ENCODE data around the gene TMEM187. TPM values are rescaled to one million over a fixed set of nuclear protein-coding genes. Genes with fewer than 3 reads are reported as not detected.

The TMEM187 gene
- total and polyA plus RNA-seq, 7 donors: 3.5 to 9.3 (median 3.8) TPM

DNA sequence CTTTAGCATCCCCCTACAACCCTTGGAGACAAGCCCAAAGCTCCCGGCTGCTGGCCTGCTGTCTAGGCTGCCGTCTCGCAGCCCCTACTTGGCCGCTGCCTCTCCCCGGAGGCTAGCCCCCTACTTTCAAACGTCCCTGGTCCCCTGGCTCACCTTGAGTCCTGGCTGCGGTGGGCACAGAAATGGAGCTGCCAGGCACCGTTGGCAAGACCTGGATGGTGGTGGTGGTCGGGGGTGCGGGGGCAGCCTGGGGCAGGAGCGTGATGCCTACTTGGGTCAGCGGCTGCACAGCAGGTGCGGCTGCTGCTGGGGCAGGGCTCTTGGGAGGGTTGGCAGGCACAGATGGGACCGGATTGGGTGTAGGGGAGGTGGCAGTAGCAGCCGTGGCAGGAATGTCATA, 12.9 kb upstream of the TMEM187 start:
- peaks cover 0 to 11% (median 4%) of the 10 kb centered on the region in 4 donors for H3K4me1 ChIP-seq
- TF ChIP-seq EP300 (IDR thresholded peaks at IDR 0.05) (no peak), POLR2A (IDR thresholded peaks at IDR 0.05) (no peak)
- DNase-seq: peak; percentile 59
- no peaks in the 10 kb centered on the region for H3K27me3 ChIP-seq
- H3K9me3 ChIP-seq: no peaks in the 10 kb centered on the region
- 94 to 95% methylated on average over 15 of the region's 15 CpGs for WGBS, 2 donors
- peak overlapping the region in 1 of 4 donors; percentile 10 for H3K27ac ChIP-seq
- no peak overlapping the region for H3K4me3 ChIP-seq
- intact Hi-C loops (cut with DNase I): no loop called here
- peaks cover 11 to 69% (median 37%) of the 10 kb centered on the region in 4 donors for H3K36me3 ChIP-seq

DNA sequence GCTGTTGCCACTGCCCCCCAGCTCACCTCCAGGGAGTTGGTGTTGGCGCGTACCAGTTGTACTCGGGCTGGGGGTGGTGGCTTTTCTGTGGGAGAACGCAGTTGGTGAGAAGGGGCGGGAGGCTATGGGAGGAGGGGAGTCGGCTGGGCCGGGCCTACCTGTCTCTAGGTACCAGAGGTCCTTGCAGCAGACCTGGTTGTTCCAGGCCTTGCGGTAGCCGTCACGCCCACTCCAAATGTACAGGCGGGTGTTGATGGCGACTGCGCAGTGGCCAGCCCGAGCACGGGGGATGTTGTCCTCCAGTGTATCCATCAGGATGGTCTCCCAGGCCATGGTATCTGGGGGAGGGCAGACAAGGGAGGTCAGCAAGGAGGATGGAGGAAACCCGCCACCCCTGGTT, 12.5 kb upstream of the TMEM187 start:
- WGBS, 2 donors: 92 to 96% methylated on average over 16 of the region's 16 CpGs
- H3K27me3 ChIP-seq: no peaks in the 10 kb centered on the region
- TF ChIP-seq, protein P1, sequence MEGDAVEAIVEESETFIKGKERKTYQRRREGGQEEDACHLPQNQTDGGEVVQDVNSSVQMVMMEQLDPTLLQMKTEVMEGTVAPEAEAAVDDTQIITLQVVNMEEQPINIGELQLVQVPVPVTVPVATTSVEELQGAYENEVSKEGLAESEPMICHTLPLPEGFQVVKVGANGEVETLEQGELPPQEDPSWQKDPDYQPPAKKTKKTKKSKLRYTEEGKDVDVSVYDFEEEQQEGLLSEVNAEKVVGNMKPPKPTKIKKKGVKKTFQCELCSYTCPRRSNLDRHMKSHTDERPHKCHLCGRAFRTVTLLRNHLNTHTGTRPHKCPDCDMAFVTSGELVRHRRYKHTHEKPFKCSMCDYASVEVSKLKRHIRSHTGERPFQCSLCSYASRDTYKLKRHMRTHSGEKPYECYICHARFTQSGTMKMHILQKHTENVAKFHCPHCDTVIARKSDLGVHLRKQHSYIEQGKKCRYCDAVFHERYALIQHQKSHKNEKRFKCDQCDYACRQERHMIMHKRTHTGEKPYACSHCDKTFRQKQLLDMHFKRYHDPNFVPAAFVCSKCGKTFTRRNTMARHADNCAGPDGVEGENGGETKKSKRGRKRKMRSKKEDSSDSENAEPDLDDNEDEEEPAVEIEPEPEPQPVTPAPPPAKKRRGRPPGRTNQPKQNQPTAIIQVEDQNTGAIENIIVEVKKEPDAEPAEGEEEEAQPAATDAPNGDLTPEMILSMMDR (IDR thresholded peaks at IDR 0.05): no peak
- no peak for TF ChIP-seq POLR2A (IDR thresholded peaks at IDR 0.05)
- no peak for TF ChIP-seq POLR2AphosphoS5 (IDR thresholded peaks at IDR 0.05)
- no peak for TF ChIP-seq EP300 (IDR thresholded peaks at IDR 0.05)
- intact Hi-C loops (cut with DNase I): no loop called here
- H3K4me3 ChIP-seq: no peak overlapping the region
- peak overlapping the region in 1 of 4 donors; percentile 56 for H3K27ac ChIP-seq
- no peak for DNase-seq
- peaks cover 0 to 9% (median 2%) of the 10 kb centered on the region in 4 donors for H3K4me1 ChIP-seq
- peaks cover 11 to 69% (median 37%) of the 10 kb centered on the region in 4 donors for H3K36me3 ChIP-seq
- H3K9me3 ChIP-seq: no peaks in the 10 kb centered on the region

DNA sequence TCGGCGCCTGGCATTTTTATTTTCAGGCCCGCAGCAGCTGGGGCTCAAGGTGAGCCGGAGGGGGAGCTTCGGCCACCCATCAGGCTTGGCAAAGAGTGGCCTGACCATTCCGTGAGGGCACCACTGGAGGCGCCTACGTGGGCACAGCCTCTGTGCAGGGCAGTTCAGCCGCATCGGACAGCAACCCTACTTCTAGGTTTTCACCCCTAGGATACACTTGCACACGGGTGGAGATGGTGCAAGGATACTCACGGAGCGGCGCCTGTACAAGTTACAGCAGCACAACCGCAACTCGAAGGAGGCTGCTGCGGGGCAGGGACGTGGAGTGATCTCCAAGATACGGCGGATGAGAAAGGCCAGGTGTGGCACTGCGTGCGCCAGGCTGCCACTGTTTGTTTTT, 11.8 kb upstream of the TMEM187 start:
- no peak for TF ChIP-seq POLR2A (IDR thresholded peaks at IDR 0.05)
- H3K36me3 ChIP-seq: peaks cover 11 to 68% (median 37%) of the 10 kb centered on the region in 4 donors
- peak overlapping the region in 2 of 4 donors; percentile 37 to 56 for H3K27ac ChIP-seq
- H3K4me1 ChIP-seq: peaks cover 0 to 7% (median 2%) of the 10 kb centered on the region in 4 donors
- 93 to 94% methylated on average over 22 of the region's 22 CpGs for WGBS, 2 donors
- no peak for DNase-seq
- no peaks in the 10 kb centered on the region for H3K9me3 ChIP-seq
- no peak overlapping the region for H3K4me3 ChIP-seq
- intact Hi-C loops (cut with DNase I): no loop called here
- no peaks in the 10 kb centered on the region for H3K27me3 ChIP-seq

DNA sequence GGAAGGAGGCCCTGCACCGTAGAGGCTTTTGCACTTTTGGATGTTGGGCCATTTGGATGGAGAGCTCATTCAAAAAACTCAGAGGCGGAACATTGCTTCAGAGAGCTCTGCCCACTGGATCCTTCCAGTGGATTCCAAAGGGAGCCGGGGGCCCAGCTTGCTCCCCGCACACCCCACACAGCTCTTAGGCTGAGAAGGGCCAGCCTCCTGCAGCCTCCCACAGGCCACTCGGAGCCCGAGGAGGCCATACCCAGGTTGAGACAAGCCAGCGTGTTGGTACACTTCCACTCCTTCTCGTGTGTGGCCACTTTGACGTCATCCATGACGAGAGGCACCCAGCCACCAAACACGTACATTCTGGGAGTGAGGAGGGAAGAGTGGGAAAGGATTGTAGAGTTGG, 11.3 kb upstream of the TMEM187 start:
- H3K27me3 ChIP-seq: no peaks in the 10 kb centered on the region
- peak overlapping the region in 3 of 4 donors; percentile 12 to 56 (median 37) for H3K27ac ChIP-seq
- no peak for TF ChIP-seq POLR2A (IDR thresholded peaks at IDR 0.05)
- TF ChIP-seq EP300 (IDR thresholded peaks at IDR 0.05): no peak
- TF ChIP-seq, protein P1 (IDR thresholded peaks at IDR 0.05): no peak
- TF ChIP-seq POLR2AphosphoS5 (IDR thresholded peaks at IDR 0.05): no peak
- no peaks in the 10 kb centered on the region for H3K9me3 ChIP-seq
- 94 to 95% methylated on average over 11 of the region's 11 CpGs for WGBS, 2 donors
- intact Hi-C loops (cut with DNase I): no loop called here
- peaks cover 0 to 12% (median 5%) of the 10 kb centered on the region in 4 donors for H3K4me1 ChIP-seq
- peaks cover 11 to 67% (median 37%) of the 10 kb centered on the region in 4 donors for H3K36me3 ChIP-seq
- no peak for DNase-seq
- H3K4me3 ChIP-seq: no peak overlapping the region

DNA sequence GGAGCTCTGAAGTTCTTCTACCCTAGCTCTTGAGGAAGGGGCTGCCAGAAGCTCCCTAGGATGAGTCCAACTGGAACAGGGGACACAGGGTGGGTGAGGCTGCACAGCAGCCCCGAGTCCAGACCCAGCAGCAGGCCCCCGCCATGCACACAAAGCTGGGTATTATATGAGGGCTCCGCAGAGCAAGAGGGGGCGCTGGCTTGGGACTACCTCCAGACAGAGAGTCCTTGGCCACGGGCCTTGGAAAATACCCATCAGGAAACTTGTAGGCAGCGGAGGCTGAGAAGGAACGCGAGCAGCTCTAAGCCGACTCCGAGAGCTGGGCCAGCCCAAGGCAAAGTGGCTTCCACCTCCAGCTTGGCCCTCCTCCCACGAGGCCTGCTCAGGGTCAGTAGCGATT, 9.0 kb upstream of the TMEM187 start:
- H3K9me3 ChIP-seq: no peaks in the 10 kb centered on the region
- TF ChIP-seq POLR2AphosphoS5 (IDR thresholded peaks at IDR 0.05): no peak
- TF ChIP-seq, protein P1 (IDR thresholded peaks at IDR 0.05): no peak
- peaks cover 0 to under 1% (median 0%) of the 10 kb centered on the region in 3 donors for H3K27me3 ChIP-seq
- 87 to 95% methylated on average over 12 of the region's 12 CpGs for WGBS, 2 donors
- H3K4me3 ChIP-seq: no peak overlapping the region
- peak; percentile 66 for DNase-seq
- H3K36me3 ChIP-seq: peaks cover 7 to 49% (median 29%) of the 10 kb centered on the region in 4 donors
- H3K4me1 ChIP-seq: peaks cover 0 to 32% (median 27%) of the 10 kb centered on the region in 4 donors
- H3K27ac ChIP-seq: peak overlapping the region in 2 of 4 donors; percentile 10 to 14
- intact Hi-C loops (cut with DNase I): no loop called here

DNA sequence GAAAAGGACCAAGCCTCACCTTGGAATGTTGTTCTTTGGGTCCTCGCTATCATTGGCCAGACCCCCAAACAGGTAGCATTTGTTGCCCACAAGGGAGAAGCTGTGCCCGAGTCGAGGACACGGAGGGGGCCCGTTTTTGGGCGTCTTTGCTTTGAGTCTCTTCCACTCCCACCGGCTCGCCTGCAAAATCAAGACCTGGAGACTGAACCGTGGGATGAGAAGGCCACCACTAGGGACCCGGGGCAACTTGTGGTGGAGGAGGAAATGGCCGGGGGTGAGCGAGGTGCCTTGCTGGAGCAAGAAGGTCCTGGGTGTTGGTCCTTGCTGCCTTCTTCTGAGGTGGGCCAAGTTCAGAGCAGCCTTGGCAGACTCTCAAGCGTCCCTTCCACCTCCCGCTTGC, 8.4 kb upstream of the TMEM187 start:
- peak overlapping the region in 2 of 4 donors; percentile 10 to 37 for H3K27ac ChIP-seq
- 91 to 94% methylated on average over 14 of the region's 14 CpGs for WGBS, 2 donors
- no peaks in the 10 kb centered on the region for H3K9me3 ChIP-seq
- H3K4me3 ChIP-seq: no peak overlapping the region
- peaks cover 2 to 44% (median 27%) of the 10 kb centered on the region in 4 donors for H3K36me3 ChIP-seq
- TF ChIP-seq POLR2A (IDR thresholded peaks at IDR 0.05) (no peak), EP300 (IDR thresholded peaks at IDR 0.05) (no peak), POLR2AphosphoS5 (IDR thresholded peaks at IDR 0.05) (no peak)
- TF ChIP-seq, protein P1 (IDR thresholded peaks at IDR 0.05): no peak
- H3K4me1 ChIP-seq: peaks cover 0 to 38% (median 32%) of the 10 kb centered on the region in 4 donors
- H3K27me3 ChIP-seq: peaks cover 0 to 5% (median 0%) of the 10 kb centered on the region in 3 donors
- intact Hi-C loops (cut with DNase I): no loop called here
- no peak for DNase-seq

Data from sigmoid colon (tissue), 7 donors.